T-helper 9 cell (primary cell): ENCODE data around the gene PLCG2.
"Not testable (repeated sequence)": the region's sequence is repeated elsewhere in the genome, so short reads cannot be mapped to it uniquely, and the experiment has no call there.

Experiments
- DNase-seq: peaks from one replicate; pipeline ENCODE4 v3.0.0-alpha.2; 2020

Gene PLCG2

GRCh38 chr16:81921085-81921814, 142.2 kb downstream of the PLCG2 start:
- no peak for DNase-seq

- DNase-seq: no peak
Observed at GRCh38 chr16:81921843-81922584, 142.9 kb downstream of the PLCG2 start.

- no peak for DNase-seq
Observed at GRCh38 chr16:81923296-81923695, 144.2 kb downstream of the PLCG2 start.

- DNase-seq: no peak
Observed at GRCh38 chr16:81925016-81925415, 145.9 kb downstream of the PLCG2 start.

- DNase-seq: no peak
Observed at GRCh38 chr16:81926036-81926435, 146.9 kb downstream of the PLCG2 start.

GRCh38 chr16:81927561-81928185, 148.6 kb downstream of the PLCG2 start:
- DNase-seq: no peak

GRCh38 chr16:81928271-81928918, 149.3 kb downstream of the PLCG2 start:
- no peak for DNase-seq

- no peak for DNase-seq
Observed at GRCh38 chr16:81928975-81929374, 149.9 kb downstream of the PLCG2 start.

- no peak for DNase-seq
Observed at GRCh38 chr16:81929841-81930240, 150.8 kb downstream of the PLCG2 start.

GRCh38 chr16:81931927-81932326, 152.8 kb downstream of the PLCG2 start:
- DNase-seq: no peak

- no peak for DNase-seq
Observed at GRCh38 chr16:81932668-81933067, 153.6 kb downstream of the PLCG2 start.

GRCh38 chr16:81933361-81933760, 154.3 kb downstream of the PLCG2 start:
- no peak for DNase-seq

- DNase-seq: not testable (repeated sequence)
Observed at GRCh38 chr16:81934711-81935110, 155.6 kb downstream of the PLCG2 start.

- DNase-seq: no peak
Observed at GRCh38 chr16:81936209-81937000, 157.3 kb downstream of the PLCG2 start.

GRCh38 chr16:81937305-81938038, 158.4 kb downstream of the PLCG2 start:
- no peak for DNase-seq

GRCh38 chr16:81938326-81939163, 159.5 kb downstream of the PLCG2 start:
- no peak for DNase-seq

- DNase-seq: no peak
Observed at GRCh38 chr16:81939164-81940056, 160.3 kb downstream of the PLCG2 start.

- no peak for DNase-seq
Observed at GRCh38 chr16:81940781-81941560, 161.9 kb downstream of the PLCG2 start.
